ENCODE results near the gene ZNF678.

- TF ChIP-seq CTCF (IDR thresholded peaks at IDR 0.05; ENCODE audit: low read length) = no peak
- TF ChIP-seq EZH2 (IDR thresholded peaks at IDR 0.05; ENCODE audit: borderline replicate concordance, low read length) = no peak
Observed at GRCh38 chr1:227613526-227613925, 50.2 kb downstream of the ZNF678 start.

Measured in OCI-LY1 (cell line).